ENCODE results near the gene GIMAP6.

GIMAP6 gene

GRCh38 chr7:150668977-150669376 is 36.8 kb upstream of the GIMAP6 start:
- Histone ChIP-seq H3K79me2 (no peaks in the 10 kb centered on the region), H3K4me2 (ENCODE audit: low read length) (no peak overlapping the region), H3K27me3 (ENCODE audit: control insufficient read depth, insufficient read depth, low read length) (no peaks in the 10 kb centered on the region), H3K9ac (no peak overlapping the region), H3K4me3 (ENCODE audit: low read depth, low read length) (no peak overlapping the region), H3K4me1 (no peaks in the 10 kb centered on the region), H3K9me3 (ENCODE audit: control insufficient read depth, low read length) (no peaks in the 10 kb centered on the region), H3K27ac (no peak overlapping the region), H3K36me3 (ENCODE audit: control insufficient read depth, insufficient read depth, low read length) (no peaks in the 10 kb centered on the region), H2AFZ (no peak overlapping the region)
- no peak for TF ChIP-seq CTCF (IDR thresholded peaks at IDR 0.05)

- no peak overlapping the region for H2AFZ ChIP-seq
- H3K4me2 ChIP-seq (ENCODE audit: low read length): no peak overlapping the region
- no peak overlapping the region for H3K9ac ChIP-seq
- H3K36me3 ChIP-seq (ENCODE audit: control insufficient read depth, insufficient read depth, low read length): no peaks in the 10 kb centered on the region
- no peak overlapping the region for H3K27ac ChIP-seq
- no peaks in the 10 kb centered on the region for H3K27me3 ChIP-seq (ENCODE audit: control insufficient read depth, insufficient read depth, low read length)
- no peak for TF ChIP-seq CTCF (IDR thresholded peaks at IDR 0.05)
- no peaks in the 10 kb centered on the region for H3K9me3 ChIP-seq (ENCODE audit: control insufficient read depth, low read length)
- no peak overlapping the region for H3K4me3 ChIP-seq (ENCODE audit: low read depth, low read length)
- no peaks in the 10 kb centered on the region for H3K79me2 ChIP-seq
- H3K4me1 ChIP-seq: no peaks in the 10 kb centered on the region
These were observed 36.3 kb upstream of the GIMAP6 start for GRCh38 chr7:150668472-150668911.

GRCh38 chr7:150666412-150666811 is 34.2 kb upstream of the GIMAP6 start:
- Histone ChIP-seq H3K27ac (no peak overlapping the region), H3K9ac (no peak overlapping the region), H3K27me3 (ENCODE audit: control insufficient read depth, insufficient read depth, low read length) (no peaks in the 10 kb centered on the region), H3K79me2 (no peaks in the 10 kb centered on the region), H3K36me3 (ENCODE audit: control insufficient read depth, insufficient read depth, low read length) (no peaks in the 10 kb centered on the region), H2AFZ (no peak overlapping the region), H3K4me3 (ENCODE audit: low read depth, low read length) (no peak overlapping the region), H3K9me3 (ENCODE audit: control insufficient read depth, low read length) (no peaks in the 10 kb centered on the region), H3K4me1 (no peaks in the 10 kb centered on the region), H3K4me2 (ENCODE audit: low read length) (no peak overlapping the region)
- TF ChIP-seq CTCF (IDR thresholded peaks at IDR 0.05): no peak

- Histone ChIP-seq H3K36me3 (ENCODE audit: control insufficient read depth, insufficient read depth, low read length) (no peaks in the 10 kb centered on the region), H3K4me1 (no peaks in the 10 kb centered on the region), H3K4me3 (ENCODE audit: low read depth, low read length) (no peak overlapping the region), H3K4me2 (ENCODE audit: low read length) (no peak overlapping the region), H3K27ac (no peak overlapping the region), H3K27me3 (ENCODE audit: control insufficient read depth, insufficient read depth, low read length) (no peaks in the 10 kb centered on the region), H3K79me2 (no peaks in the 10 kb centered on the region), H3K9ac (no peak overlapping the region), H3K9me3 (ENCODE audit: control insufficient read depth, low read length) (no peaks in the 10 kb centered on the region), H2AFZ (no peak overlapping the region)
- TF ChIP-seq CTCF (IDR thresholded peaks at IDR 0.05): no peak
These were observed 33.7 kb upstream of the GIMAP6 start for GRCh38 chr7:150665896-150666295.

- Histone ChIP-seq H3K4me1 (no peaks in the 10 kb centered on the region), H2AFZ (no peak overlapping the region), H3K9me3 (ENCODE audit: control insufficient read depth, low read length) (no peaks in the 10 kb centered on the region), H3K79me2 (no peaks in the 10 kb centered on the region), H3K4me2 (ENCODE audit: low read length) (no peak overlapping the region), H3K27ac (no peak overlapping the region), H3K27me3 (ENCODE audit: control insufficient read depth, insufficient read depth, low read length) (no peaks in the 10 kb centered on the region), H3K4me3 (ENCODE audit: low read depth, low read length) (no peak overlapping the region), H3K36me3 (ENCODE audit: control insufficient read depth, insufficient read depth, low read length) (no peaks in the 10 kb centered on the region), H3K9ac (no peak overlapping the region)
- no peak for TF ChIP-seq CTCF (IDR thresholded peaks at IDR 0.05)
These were observed 33.0 kb upstream of the GIMAP6 start for GRCh38 chr7:150665089-150665748.

Measured in parathyroid adenoma (tissue), 2 donors.